IPS-18c (cell line): Measurements from ENCODE around the gene NOL11.

ENCODE experiments used
- H3K4me3 ChIP-seq: 2 replicates; pipeline ENCODE4 v1.7.0; 2013; ENCODE audit warnings: low read depth, mild to moderate bottlenecking, low read length, moderate library complexity; ENCODE audit not compliant: insufficient read depth
- H3K9me3 ChIP-seq: one replicate; pipeline ENCODE4 v1.6.1; 2013; ENCODE audit warnings: mild to moderate bottlenecking, low read length, moderate library complexity; ENCODE audit not compliant: control insufficient read depth, insufficient read depth

Gene NOL11

DNA sequence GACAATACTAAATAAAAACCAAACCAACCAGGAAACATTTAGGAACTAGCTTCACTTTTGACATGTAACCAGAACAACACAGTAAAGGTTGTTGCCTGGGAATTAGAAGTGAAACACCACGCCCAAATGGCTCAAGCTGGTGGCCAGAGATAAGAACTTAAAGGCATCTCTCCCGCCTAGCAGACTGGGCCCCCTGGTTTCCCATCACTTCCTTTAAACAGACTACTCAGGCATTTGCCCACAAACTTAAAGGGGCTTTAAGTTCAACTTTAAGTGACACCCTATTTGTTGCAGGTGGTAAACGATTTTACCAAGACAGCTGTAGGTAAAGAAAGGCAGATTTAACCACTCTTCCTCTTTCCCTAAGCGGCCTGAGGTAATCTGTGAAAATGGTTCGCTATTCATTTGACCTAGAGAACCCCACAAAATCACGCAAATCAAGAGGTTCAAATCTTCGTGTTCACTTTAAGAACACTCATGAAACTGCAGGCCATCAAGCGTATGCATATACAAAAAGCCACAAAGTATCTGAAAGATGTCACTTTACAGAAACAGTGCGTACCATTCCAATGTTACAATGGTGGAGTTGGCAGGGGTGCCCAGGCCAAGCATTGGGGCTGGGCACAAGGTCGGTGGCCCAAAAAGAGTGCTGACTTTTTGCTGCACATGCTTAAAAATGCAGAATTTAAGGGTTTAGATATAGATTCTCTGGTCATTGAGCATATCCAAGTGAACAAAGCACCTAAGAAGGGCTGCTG, 66.8 kb downstream of the NOL11 start:
- Histone ChIP-seq H3K4me3 (no peak overlapping the region), H3K9me3 (no peaks in the 10 kb centered on the region)

DNA sequence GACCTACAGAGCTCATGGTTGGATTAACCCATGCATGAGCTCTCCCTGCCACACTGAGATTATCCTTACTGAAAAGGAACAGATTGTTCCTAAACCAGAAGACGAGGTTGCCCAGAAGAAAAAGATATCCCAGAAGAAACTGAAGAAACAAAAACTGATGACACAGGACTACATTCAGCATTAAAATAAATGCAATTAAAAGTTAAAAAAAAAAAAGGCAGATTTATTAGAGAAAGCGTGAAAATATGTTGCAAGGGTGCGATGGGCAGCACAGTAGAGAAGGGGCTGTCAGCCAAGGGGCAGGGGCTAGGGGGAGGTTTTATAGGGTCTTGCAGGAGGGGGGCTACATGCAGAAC, 67.4 kb downstream of the NOL11 start:
- no peaks in the 10 kb centered on the region for H3K9me3 ChIP-seq
- no peak overlapping the region for H3K4me3 ChIP-seq

DNA sequence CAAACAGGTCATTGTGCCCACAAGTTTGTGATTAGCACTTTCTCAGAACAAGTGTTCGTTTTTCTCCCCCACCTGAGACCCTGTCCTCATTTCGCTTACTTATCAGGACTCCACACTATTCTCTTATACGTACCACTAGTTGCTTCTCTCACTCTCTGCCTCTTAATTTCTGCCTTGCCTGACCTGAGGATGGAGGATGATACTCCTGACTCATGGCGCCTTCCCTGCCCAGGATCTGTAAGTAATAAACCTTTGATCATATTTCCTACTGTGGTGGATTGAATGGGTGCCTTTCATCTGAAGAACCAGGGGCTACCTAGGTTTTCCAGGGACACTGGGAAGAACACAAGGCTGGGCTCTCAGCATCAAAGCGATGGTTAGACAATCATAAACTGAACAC, 67.8 kb downstream of the NOL11 start:
- H3K4me3 ChIP-seq = no peak overlapping the region
- no peaks in the 10 kb centered on the region for H3K9me3 ChIP-seq
